ENCODE measurements around the gene MED10.
"Not testable (repeated sequence)": the region's sequence is repeated elsewhere in the genome, so short reads cannot be mapped to it uniquely, and the experiment has no call there.

MED10 gene

DNA sequence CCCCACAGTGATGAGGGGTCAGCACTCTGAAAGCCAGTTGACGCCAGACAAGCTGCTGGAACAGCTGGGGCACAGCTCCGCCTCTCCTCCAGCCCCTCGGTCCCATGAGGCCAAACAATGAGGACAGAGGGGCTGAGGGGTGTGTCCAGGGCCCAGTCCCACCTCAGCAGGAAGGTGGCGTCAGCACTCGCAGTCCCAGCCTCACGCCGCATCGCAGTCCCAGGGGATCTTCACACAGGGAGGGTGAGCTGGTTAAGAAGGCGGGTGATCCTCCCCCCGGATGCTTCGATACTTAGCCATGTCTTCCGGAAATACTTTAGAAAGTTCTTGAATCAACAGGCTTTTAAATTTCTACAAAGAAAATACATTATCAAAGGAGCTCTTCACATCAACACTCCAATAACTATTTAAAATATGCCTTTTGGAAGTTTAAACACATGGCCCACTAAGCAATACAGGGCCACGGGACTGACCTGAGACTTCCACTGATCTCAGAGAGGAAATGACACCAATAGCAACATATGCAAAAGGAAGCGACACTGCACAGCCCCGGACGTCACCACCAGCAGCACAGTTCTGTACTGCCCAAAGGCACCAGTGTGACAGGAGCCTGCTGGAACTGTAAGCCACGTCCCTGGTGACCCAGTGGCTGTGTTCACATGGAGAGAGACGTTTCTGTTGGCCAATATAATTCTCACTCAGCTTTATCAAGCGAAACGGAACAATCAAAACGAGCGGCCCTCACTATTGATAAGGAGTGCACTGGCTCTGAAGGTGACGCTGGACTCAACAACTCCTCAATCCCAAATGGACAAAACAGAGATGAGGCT, 5.9 kb downstream of the MED10 start:
- DNase-seq: no peak

DNA sequence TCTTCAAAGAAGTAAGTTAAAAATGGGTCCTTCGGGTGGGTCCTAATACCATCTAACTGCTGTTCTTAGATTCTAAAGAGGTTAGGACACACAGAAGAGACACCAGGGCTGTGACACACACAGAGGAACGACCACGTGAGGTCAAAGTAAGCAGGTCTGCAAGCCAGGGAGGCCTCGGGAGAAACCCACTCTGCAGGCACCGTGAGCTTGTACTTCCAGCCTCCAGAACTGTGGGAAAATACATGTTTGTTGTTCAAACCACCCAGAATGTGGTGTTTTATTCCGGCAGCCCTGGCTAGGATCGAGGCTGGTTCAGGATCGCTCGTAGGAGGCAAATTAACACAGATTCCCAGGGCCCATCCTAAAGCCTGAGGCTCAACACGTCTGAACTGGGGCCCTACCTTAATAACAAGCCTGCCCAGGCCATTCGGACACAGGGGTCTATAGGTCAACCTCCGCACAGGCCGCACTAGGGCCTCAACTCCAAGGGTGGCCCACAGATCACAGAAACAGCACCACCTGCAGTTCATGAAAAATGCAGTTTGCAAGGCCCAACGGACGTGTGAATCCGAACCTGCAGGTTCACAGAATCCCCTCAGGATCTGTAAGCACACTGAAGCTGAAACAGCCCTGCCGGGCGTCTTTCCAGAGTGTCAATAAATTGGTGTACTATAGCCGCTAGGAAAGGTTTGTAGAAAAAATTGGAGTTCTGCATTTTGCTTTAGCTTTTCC, 7.1 kb downstream of the MED10 start:
- DNase-seq: no peak

DNA sequence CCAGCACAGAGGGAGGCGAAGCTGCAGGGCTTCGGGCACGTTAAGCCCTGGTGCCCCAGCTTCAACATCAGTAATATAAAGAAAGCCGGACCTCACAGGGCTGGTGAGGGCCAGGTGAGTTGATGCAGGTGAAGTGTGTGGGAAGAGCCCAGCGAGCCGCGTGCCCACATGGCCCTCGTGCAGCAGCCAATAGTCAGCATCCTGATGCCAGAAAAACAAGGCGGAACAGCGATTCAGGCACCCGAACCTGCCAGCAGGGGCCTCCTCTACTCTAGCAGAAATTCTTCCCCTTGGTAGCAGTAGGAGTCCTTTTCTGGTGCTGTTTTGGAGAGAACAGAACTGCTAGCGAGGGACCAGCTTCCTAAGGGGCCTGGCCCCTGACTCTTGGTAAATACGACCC, 7.8 kb downstream of the MED10 start:
- no peak for DNase-seq

DNA sequence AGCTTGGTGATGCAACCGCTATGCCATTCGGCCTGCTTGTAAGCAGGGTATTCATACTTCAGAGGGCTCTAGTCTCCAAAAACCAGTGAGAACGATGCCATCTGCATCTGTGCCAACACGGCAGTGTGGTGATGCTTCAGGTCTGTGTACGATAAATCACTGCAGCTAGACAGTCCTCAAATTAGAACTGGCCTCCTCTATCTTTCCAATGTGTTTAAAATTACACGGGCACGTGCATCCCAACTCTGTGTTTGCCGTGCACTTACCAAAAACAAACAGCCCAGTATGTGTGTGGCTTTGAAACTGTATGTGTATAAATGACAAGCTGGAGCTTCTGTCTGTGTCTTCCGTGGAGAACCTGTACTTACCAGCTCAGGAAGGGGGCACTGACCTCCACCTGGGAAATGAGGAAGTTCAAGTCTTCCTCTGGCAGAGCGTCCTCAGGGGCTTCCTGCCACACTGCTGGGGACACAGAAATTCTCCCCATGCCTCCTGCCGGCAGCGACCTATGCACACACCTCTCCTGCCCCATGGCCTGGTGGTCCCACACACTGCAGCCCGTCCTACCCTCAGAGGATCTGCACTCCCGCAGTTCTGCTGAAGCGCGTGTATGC, 12.3 kb downstream of the MED10 start:
- DNase-seq: no peak

DNA sequence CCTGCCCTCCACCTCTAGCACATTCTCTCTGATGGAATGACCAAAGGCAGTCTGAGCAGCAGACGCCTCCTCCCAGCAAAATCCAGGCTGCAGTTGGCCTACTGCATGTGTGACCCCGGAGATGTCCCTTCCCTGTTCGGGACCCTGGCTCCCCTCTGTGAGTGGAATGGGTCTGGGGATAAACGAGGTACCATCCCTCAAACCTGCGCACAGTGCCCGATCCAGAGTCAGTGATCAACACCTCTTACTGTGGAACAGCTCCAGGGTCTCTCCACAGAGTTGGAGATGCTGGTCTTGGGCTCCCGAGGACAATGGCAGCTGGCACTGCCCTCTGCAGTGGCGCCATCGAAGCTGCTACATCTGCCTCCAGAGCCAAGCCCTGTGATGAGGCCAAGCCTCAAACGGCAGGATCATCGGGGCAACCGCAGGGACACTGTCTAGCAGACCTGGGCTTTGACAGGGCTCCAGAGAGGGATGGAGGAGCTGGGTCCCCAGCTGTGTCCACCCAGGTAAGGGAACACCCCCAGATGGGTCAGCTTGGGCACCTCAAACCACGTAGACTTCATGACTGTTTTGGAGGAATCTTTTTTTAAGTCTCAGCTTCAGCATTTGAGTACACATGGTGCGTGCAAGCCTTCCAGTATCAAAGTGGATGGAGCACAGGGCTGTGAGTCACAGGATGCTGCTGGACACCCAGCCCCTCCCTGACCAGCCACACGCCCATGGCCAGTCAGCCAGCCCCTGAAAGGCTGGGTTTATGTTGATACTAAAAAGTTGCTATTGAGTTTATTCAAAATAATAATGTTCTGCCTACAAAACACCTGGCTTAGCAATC, 13.0 kb downstream of the MED10 start:
- no peak for DNase-seq

DNA sequence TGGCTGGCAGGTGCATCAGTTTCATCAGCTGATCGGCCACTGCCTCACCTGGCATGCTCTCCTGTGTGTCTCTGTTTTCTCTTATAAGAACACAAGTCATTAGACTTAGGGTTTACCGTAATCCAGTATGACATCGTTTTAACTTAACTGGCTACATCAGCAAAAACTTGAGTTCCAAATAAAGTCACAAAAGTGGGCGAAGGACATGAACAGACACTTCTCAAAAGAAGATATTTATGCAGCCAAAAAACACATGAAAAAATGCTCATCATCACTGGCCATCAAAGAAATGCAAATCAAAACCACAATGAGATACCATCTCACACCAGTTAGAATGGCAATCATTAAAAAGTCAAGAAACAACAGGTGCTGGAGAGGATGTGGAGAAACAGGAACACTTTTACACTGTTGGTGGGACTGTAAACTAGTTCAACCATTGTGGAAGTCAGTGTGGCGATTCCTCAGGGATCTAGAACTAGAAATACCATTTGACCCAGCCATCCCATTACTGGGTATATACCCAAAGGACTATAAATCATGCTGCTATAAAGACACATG, 14.8 kb downstream of the MED10 start:
- not testable (repeated sequence) for DNase-seq

DNA sequence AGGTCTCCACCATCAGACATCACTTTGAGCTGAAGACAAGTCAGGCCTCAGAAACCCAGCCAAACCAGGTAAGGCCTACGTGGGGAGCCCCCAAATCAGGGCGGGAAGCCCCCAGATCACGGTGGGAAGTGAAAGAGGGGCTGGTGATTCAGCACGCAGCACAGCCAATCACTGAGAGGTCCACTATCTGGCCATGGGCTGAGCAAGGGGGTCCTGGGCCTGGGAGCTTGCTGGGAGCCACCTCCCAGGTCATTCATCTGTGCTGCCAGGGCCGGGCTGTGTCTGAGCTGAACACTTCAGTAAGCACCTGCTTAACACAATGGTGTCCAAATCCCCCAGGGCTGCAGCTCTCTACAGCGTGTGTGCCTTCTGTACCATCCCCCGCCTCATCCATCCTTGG, 15.5 kb downstream of the MED10 start:
- DNase-seq: no peak

DNA sequence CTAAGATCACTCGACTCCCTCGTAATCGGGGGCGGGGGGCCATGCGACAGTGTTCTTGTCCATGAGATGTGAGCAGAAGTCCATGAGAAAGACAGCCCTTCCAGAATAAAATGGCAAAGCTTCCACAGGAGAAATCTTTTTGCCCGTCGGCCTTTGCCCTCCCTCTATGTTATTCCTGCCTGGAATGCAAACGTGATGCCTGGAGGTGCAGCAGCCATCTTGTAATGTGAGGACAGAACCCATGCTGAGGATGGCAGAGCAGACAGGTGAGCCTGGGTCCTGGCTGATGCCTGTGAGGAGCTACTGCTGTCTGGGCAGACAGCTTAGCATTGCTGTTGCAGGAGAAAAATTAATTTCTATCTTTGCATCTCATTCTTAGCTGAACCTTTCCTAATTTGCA, 17.2 kb downstream of the MED10 start:
- no peak for DNase-seq

DNA sequence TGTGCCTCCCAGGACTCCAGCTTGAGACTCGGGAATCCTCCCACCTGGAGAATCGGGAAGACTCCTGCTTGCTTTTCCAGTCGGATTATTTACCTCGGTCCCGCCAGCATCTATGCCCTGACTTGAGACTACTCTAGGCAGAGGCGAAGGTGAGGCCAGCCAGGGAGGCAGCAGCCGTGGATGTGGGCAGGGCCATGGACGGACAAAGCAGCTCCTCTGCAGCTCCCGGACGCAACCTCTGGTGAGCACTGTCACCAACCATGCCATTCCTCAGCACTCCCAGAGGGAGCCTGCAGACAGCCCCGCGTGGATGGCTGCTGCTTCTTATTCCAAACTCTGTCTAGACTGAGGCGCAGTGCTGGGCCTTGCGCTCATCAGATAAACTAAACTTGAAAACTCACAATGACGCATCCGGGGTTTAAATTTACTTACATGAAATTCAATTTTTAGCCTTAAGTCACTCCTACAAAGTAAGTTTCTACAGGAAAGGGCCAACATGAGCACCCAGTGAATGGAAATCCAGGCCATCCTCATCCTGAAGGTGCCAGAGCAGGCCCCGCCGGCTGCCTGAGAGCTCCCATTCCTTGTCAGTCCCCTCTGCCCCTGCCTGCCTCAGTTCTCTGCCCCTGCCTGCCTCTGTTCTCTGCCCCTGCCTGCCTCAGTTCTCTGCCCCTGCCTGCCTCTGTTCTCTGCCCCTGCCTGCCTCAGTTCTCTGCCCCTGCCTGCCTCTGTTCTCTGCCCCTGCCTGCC, 17.8 kb downstream of the MED10 start:
- no peak for DNase-seq

DNA sequence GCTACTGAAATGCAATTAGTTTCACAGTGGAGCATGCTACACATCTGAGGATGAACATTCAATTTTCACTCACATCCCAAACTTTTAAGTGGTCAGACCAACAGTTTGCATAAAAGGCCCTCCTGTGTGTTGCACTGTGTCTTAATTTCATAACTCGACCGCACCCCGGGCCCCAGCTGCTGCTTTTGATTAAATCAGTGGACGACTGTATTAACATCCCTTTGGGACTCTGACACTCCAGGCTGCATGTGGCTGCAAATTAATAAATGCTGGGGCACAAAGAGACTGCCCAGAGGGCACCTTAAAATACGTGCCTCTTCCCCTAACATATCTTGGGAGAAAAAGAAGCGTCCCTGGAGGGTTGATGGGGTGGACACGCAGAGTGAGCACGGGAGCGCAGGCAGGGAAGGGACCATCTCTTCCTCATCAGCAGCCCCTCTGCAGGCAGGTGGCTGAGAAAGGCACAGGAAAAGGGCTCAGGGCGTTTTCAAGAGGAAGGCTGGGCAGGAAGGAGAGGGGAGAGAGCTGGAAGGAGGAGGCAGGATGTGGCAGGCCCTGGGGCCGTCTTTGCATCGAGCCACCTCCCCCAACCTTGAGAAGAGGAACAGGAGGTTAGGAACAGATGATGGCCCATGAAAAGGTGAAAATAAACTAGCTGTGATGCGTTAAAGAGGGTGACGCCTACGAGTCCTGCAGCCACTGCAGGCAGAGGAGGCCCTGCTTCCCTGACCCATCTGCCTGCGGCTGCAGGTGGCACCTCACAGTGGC, 18.6 kb downstream of the MED10 start:
- DNase-seq: no peak

DNA sequence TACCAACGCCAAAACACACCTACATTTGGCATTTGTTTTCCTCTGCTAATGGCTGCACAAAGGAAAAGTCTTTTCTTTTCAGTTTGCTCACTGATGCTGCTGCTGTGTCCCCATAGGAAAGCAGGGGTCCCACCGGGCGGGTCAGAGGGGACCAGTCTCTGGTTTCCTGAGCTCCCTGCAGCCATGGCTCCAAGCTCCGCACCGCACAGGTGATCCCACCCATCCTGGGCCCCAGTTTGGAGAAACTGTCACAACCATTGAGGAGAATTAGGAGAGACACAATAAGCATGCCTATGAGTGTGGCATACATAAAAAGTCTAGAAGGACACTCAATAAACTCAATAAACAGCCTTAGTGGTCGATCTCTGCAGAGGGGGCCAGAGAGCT, 19.9 kb downstream of the MED10 start:
- DNase-seq: no peak

DNA sequence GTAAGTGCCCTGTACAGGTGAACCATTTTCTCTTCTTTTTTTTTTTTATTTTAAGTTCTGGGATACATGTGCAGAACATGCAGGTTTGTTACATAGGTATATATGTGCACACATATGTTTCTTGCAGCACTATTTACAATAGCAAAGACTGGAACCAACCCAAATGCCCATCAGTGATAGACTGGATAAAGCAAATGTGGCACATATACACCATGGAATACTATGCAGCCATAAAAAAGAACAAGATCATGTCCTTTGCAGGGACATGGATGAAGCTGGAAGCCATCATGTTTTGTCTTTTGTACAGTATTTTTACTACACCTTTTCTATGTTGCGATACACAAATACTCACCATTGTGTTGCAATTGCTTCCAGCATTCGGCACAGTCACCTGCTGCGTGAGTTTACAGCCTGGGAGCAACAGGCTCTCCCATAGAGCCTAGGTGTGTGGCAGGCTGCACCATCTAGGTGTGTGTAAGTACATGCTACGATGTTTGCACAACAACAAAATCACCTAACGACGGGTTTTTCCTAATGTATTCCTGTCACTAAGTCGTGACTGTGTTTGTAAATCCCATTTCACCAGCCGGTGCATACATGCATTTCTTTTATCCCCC, 20.4 kb downstream of the MED10 start:
- DNase-seq: not testable (repeated sequence)

DNA sequence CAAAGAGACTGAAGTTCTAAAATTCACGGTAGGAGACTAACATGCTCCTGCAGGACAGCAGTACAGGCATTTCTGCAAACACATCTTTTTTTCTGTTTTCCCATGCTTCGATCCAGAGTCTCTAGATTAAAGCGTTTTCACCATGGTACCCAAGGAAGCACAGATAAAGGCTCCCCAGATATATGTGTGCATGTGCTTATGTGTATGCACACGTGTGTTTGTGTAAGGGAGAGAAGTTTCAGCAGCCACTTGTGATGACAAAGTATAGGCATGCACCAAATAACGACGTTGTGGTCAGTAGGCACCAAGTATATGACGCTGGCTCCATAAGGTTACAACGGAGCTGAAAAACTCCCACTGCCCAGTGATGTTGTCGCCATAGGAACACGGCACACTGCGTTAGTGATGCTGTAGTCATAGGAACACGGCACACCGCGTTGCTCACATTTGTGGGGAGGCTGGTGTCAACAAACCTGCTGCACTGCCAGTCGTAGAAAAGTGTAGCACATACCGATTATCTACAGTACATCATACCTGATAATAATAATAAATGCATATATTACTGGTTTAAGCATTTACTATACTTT, 21.7 kb downstream of the MED10 start:
- DNase-seq: no peak

DNA sequence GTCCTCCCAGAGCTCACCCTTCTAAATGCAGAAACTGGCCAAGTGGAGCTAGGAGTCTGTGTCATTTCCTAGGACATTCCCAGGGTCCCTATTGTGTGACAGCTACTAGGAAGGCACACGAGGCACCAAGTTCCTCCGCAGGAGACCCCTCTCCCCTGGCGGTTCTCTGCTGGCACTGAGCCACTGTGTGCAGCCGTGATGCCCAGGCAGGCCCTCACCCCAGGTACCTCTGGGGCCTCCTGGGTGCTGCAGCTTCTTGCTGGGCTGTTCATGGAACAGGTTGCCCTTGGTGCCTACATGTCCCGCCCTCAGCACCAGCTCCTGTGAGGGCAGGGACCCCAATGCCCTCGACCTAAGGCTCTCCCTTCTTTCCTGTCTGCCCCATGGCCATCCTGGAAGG, 23.1 kb downstream of the MED10 start:
- DNase-seq: no peak

DNA sequence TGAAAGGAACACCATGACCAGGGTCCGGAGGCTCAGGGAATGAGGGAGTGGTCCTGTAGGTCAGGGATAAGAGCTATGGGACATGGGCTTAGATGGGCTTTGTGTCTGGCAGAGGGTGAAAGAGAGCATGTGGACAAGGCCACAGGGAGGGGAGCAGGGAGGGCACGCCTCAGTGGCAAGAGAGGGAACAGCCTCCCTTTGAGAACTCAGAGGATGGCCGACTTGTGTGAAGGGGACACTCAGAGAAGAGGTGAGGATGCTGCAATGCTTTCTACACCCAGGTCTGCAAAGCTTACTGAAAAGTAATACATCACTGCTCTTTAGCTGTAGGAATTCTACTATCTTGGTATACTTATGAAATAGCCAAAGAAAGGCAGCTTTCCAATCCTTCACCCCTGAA, 23.5 kb downstream of the MED10 start:
- no peak for DNase-seq

DNA sequence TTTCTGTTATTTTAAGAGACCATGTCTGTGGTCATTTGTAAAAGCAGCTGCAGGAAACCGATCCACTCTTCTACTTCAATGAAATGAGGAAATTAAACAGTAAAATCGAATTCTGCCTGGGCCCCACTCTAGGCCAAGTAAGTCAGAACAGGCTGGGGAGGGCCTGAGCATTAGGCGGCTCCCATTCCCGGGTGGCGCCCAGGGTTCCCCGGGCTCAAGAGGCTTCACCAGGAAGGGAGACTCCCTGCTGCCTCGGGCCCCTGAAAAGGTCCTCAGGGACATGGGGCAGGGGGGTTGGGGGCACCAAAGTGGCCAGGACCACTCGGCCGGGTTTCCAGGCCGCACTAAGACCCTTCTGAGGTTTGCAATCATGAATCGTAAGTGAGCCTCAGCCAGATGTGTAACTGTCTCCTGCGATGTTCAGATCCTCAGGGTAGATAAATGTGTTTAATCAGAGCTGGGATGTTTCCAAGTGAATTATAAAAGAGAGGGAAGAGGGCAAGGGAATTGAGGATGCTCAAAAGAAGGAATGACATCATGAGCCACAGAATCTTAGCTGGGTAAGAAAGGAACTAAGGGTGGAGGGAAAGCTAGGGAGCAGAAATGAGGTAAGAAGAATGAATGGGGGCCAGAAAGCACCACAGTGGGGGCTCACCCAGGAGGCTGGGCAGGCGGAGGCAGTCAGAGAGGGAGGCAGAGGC, 24.6 kb downstream of the MED10 start:
- no peak for DNase-seq

DNA sequence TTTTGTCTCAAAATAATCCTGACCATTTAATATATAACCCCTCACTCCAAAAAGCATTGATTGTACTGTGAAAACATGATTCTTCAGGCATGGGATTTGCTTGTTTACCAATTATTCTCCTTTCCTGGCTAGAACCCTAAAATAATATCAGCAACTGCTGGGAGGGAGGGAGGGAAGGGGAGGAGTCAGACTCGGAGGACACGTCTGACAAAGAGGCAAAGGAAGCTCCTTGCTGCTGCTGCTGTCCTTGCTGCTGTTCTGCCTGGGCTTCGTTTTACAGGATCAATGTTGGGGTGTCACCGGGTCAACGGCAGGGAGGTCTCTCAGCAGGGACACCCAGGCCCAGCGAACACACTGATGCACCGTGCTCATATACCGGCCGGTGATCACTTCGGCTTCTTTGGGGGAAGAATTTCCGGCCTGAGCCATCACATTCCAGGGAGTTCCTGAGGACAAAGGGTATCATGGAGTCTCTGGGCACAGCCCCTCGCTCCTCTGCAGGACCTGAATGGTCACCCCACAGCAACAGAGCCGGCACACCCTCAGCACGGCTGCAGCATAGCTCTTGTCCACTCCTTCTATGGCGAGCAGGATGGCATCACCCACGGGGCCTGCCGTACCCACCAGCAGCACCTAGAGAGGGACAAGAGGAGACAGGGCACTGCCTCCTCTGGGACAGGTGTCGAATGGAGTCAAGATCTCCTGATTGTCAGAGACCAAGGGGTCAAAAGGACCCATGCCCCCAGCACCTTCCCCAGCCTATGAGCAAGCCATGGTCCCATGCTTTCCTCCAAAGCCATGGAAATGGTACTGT, 27.9 kb downstream of the MED10 start:
- no peak for DNase-seq

DNA sequence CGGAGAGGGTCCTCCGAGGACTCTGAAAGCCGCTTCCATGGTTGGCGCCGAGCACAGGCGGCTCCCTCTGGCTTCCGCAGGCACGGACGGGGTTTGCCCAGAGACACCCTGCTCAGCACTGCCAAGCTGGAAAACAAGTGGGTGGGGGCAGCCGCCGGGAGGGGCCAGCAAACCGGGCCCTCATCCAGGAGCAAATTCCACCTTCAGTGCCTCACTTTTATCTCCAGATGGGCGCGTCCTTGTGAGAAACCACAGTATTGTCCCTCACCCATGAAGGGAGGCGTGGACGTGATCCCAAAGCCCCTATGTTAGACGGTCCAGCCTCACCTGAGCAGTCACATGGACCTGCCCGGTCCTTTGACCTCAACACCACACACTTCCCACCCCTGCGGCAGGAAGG, 29.0 kb downstream of the MED10 start:
- DNase-seq: no peak

DNA sequence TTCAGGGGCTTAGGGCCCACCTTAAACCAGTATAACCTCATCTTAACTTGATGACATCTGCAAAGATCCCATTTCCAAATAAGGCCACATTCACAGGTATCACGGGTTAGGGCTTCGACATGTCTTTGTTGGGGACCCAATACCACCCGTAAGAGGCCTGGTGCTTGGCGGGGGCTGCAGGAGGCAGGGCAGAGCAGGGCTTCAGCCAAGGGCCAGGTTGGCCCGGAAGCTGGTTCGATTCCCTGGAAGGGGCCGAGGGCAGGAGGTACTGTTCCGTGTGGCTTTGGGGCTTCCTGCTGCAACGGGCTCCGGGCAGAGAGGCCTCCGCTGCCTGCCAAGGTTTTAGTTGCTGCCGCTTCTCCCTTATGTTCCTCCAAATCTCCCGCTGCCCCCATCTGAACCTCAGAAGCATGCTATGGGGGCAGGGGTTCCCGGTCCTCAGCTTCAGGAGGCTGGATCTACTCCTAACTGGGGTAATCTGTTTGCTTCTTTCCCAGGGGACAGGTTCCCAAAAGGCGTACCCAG, 29.8 kb downstream of the MED10 start:
- no peak for DNase-seq

Measured in NCI-H1694 (cell line).